GM18502 (cell line): ENCODE measurements around the gene PXK.

ENCODE experiments used
- ATAC-seq: cut with Tn5 transposase; IDR thresholded peaks from one replicate; pipeline ENCODE4 v1.9.1; 2021; ENCODE audit warnings: mild to moderate bottlenecking; ENCODE audit not compliant: unreplicated experiment, poor library complexity

The PXK gene

DNA sequence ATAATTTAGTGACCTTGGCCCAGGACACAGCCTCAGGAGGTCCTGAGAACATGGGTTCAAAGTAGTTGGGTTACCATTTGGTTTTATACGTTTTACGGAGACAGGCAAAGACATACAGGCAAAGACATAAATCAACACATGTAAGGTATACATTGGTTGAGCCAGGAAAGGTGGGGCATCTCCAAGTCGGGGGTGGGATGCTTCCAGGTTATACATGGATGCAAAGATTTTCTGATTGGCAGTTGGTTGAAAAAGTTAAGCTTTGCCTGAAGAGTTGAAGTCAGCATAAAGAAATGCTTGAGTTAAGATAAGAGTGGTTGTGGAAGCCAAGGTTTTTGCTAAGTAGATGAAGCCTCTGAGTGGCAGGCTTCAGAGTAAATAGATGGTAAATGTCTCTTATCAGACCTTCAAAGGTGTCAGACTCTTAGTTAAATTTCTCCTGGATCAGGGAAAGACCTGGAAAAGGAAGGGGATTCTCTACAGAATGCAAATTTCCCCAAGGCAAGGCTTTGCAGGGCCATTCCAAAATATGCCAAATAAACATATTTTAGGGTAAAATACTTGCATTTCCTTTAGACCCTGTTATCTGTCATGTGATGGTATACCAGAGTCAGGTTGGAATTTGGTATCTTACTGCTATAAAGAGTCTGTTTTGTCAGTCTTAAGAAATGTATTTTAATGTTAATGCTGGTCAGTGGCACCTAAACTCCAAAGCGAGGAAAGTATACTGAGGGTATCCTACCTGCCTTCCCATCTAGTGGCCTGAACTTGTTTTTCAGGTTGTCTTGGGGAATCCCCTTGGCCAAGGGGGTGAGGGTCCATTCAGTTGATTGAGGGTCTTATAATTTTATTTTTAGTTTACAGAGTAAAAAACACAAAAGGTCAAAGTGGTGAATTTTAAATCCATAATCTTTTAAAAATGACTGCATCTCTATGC lies 109.1 kb downstream of the PXK start:
- no peak for ATAC-seq

DNA sequence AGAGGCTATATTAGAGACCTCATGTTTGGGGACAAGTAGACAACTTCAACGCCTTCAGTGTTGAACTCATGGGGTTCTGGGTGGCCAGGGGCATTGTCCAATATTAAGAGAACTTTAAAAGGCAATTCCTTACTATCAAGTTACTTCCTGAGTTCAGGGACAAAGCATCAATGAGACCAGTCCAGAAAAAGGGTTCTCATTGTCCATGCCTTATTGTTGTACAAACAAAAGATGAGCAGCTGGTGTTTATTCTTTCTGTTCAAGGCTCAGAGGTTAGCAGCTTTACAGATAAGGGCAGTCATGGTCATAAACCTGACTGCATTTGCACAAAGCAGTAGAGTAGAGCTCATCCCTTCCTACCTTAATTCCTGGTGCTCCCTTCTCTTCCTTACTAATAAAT lies 119.5 kb downstream of the PXK start:
- ATAC-seq, result no peak

DNA sequence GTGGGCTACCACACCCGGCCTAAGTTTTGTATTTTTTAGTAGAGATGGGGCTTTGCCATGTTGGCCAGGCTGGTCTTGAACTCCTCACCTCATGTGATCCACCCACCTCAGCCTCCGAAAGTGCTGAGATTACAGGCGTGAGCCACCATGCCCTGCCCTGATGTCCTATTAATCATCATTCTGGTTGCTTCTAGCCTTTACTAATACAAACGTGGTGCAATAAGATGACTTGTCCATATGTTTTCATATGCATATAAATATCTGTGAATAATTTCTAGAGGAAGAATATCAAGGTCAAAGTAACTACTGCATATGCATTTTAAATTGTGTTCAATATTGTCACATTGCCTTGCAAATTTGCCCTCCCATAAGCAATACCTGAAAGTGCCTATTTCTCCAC lies 126.5 kb downstream of the PXK start:
- no peak for ATAC-seq

DNA sequence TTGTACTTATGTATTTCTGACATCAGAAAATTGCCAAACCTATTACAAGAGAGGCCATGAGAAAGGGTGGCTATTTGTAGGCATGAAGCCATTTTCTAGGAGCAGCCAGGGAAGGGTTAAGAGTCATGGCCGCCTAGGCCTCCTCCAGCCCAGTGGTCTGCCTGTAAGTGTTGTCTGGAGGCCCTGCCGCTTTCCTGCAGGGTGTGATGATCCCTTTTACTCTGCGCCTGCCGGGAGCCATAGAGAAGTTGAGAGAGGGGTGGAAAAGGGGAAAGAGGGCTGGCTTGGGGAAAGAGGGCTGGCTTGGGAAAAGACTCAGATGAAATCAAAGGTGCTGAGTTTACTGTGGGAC lies 130.1 kb downstream of the PXK start:
- ATAC-seq, result no peak

DNA sequence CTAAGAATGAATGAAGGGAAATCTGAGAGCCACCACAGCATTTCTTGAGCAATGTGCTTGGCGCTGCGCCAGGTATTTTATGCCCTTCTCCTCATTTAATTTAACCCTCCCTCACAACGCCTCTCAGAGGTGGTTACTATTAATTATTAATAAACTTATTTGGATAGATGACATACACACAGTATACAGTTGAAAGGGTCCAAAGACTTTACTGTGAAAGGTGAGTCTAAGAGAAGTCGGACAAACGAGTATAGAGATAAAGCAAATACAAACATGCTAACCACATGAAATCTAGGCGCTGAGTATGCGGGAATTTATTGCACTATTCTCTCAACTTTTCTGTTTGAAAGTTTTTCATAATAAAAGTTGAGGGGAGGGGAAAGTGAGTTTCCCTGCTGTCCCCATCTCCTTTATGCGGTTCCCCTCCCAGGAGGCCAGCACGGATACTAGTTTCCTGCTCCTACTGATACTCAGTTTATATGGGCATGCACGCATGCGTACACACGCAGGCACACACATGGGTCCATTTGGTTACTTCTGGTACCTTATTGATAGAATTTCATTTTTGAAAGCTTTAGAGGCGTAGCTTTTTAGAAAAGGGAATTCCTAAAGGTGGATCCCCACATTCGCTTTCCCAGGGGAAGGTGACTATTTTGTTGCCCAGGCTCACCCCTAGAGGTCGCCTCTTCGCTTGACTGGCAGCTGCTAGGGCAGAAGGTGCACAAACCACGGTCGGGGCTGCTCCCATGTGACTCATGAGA lies 130.7 kb downstream of the PXK start:
- peak; percentile 96 for ATAC-seq

DNA sequence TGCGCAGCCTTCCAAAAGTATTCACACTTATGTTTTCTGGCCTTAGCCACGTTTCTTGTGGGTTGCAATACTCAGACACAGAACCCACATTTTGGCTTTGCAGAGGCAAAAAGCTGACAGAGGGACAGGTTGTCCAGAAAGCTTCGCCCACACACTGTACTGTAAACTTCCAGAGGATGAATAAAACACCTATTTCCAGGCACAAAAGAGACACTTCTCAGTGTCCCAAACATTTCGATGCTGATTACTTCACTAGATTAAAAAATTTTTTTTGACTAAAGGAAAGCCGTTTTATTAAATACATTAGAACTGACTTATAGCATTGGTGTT lies 131.2 kb downstream of the PXK start:
- no peak for ATAC-seq

DNA sequence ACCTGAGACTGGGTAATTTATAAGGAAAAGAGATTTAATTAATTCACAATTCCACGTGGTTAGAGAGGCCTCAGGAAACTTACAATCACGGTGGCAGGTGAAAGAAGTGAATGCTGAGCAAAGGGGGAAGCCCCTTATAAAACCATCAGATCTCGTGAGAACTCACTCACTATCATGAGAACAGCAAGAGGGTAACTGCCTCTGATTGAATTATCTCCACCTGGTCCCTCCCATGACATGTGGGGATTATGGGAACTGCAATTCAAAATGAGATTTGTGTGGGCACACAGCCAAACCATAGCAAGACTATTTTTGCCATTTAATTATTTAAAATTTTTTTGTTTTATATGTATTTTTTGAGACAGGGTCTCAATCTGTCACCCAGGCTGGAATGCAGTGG lies 132.2 kb downstream of the PXK start:
- ATAC-seq, result no peak

DNA sequence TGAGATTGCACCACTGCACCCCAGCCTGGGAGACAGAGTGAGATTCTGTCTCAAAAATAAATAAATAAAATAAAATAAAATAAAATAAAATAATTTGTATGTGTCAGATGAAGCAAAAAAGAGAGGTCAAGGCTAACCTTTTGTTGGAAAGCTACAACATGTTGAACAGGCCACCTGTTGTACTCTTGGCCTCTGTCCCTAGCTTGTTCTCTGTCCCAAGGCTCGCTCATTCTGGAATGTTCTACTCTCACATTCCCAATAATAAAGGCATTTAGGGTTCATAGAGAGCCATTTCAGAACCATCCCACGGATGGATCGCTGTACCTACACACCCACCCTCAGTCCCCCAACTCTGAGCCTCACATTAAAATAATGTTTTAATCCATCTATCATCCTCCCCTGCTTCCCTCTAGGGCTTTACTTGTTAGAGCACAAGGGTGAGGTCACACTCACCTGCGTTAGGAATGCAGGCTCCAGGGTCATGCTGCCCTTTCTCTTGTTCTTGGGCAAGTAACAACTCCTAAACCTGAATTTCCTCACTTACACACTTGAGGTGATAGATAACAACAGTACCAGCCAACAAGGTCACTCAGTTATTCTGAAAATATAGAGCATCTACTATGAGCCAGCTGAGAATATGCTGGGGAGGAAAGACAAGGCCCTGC lies 134.3 kb downstream of the PXK start:
- no peak for ATAC-seq

DNA sequence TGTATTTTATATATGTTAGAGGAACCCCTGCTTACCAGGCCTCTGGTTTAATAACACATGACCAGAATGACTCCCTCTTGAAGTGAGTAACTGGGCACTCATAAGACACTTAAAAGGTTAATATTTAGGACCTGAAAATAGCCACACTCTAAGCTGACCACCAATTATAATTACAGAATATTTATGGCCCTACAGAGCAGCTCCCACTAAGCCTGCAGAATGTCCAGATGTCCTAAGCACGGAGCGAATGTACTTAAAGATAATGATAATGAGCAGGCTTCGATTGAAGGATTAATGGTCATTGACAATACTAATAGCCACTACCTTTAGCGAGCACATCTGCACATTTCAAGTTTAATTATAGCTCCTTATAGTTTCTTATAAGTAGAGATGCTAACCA lies 136.4 kb downstream of the PXK start:
- no peak for ATAC-seq

DNA sequence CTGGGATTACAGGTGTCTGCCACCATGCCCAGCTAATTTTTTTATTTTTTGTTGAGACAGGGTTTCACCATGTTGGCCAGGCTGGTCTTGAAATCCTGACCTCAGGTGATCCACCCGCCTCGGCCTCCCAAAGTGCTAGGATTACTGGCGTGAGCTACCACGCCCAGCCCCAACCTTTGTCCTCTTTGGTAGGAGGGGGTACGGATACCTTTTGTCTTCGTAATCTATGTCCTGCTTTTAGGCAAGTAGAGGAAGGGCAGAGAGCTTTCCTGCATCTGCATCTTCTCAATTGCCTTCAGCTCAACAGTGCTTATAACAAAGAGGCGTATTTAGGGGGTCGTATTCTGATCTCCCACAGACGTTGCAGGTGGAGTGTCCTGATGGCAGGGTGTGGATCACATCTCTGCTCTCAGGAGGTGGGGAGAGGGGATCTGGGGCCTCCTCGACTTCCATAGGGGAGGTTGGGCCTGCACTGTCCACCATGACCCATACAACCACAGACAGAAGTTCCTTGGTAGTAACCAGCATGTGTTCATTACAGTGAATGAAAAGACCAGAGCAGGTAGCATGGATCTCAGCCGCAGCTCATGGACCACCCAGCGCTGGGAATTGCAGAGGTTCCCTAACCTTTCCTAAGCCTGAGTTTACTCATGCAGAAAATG lies 137.8 kb downstream of the PXK start:
- ATAC-seq, result no peak

DNA sequence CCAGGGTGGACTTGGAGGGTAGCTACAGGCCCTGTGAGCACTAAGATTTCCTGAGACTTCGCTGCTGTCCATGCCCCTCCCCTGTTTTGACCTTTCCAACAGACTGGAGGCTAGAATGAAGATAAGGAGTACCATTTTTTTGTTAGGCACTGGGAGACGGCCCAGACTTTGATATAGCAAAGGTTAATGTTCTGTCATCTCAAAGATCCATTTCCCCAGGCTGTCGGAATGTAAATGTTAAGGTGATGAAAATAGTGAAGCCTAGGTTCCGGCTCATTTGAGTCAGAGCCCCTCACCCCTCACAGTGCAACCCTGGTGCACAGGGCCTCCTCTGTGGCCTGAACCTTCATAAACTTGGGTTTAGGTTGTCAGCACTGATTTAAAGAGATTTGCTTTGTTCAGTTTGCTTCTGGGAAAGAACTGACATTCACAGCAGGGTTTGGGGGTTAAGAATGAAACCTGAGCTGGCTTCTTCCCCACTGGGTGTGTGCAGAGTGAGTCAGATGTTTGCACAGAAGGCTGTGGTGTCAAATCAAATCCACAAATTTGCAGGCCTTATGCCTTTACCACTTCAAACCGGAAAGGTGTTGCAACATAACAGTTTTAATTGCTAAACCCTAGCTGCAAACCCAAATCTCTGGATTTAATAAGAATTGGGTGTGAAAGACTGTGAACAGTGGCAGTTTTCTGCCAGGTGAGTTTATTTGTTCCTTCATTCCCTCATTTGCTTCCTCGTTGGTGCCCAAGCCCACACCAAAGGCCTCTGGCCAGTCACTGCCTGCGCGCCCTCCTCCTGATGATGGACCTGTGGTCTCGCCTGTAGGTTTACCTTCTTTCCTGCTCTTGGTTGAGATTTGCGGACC lies 138.6 kb downstream of the PXK start:
- ATAC-seq, result peak; percentile 50

DNA sequence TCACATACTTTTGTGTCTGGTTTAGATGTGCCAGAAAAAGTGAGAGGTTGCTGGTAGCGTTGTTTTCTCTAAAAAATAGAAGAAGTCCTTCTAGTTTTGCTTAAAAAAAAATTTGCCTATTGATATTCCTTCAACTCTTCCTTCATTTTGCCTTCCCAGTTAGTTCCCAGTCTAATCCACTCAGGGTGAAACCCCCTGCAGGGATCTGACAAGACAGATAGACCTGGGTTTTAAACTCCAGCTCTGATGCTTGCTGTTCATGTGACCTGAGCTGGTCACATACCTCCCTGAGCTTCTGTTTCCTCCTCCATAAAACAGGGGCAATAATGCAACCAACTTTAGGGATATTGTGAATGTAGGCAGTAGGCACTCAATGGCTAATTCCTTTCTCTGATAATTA lies 140.6 kb downstream of the PXK start:
- ATAC-seq, result no peak

DNA sequence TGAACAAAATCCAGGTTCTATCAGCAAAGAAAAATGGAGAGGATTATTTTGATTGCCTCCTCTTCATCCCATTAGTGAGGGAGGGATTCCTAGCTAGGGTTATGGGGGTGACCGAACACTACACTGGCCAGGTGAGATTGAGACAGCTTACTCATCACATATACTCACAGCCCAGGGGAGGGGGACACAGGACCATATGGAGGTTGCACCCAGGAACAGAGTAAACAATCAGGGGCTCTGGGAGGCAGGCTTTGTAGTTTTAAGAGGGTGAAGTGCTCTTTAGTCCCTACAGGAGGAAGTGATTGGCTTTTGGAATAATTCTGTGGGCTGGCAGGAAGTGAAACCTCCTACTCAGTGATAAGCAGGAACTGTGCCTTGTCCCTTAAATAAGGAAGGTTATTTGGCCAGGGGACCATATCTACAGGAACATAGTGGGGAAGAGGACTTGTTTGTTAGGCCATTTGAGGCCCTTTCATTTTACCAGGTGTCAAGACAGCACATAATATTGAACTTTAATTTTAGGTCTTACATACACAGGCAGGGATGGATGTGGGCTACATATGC lies 141.7 kb downstream of the PXK start:
- no peak for ATAC-seq

DNA sequence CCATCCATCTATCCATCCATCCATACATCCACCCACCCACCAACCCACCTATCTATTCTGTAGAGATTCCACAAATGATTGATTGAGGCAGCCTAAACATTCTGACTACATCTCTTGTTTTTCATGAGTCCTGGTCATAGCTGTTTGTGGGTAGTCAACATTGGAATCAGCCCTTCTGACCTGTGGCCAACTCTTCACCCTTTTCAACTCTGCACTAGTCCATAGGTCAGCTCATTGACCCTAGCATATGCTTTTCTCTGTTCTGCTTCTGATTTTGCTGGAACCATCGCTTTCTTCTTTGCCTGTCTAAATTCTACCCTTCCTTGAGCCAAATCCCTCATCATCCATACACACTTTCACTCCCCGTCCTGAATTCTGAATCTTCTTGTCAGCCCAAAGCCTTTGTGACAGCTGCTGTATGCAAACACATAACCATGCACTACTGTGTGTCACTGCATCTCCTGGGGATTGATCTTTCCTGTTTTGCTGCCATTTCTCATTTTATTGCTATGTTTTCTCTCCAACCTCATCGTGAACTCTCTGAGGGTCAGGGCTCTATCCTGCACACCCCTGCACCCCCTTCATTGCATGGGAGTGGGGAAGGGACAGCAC lies 142.4 kb downstream of the PXK start:
- ATAC-seq, result no peak
